IMR-90 (cell line): ENCODE measurements around the gene DYSF. TPM values are rescaled to one million over a fixed set of nuclear protein-coding genes. Genes with fewer than 3 reads are reported as not detected.

Experiments
- ATAC-seq: fragments of 200-7000 bp; cut with Tn5 transposase; 2 replicates; pipeline ENCODE4 v1.9.1; 2020; ENCODE audit warnings: low read depth, mild to moderate bottlenecking, moderate library complexity
- BruUV-seq: library from RNA; stranded (reverse); fragments of 400-500 nt; replicated peaks from 2 replicates; lab custom pipeline; 2021; lab: Mats Ljungman, UMichigan
- CTCF ChIA-PET: fragments of 300-600 bp; formaldehyde crosslinking; extraction: SDS; loops from one replicate; lab custom pipeline; 2021; ENCODE audit warnings: antibody characterized with exemption; lab: Yijun Ruan, JAX
- POLR2A ChIA-PET: fragments of 300-600 bp; sonication (Branson Sonifier 250); formaldehyde crosslinking; loops from one replicate; lab custom pipeline; 2022; ENCODE audit warnings: antibody characterized with exemption; ENCODE audit not compliant: unreplicated experiment; lab: Charles Lee
- DNase-seq: peaks from one replicate; pipeline ENCODE4 v3.0.0; 2013
- H2AFZ ChIP-seq: replicated peaks from 2 replicates; pipeline ENCODE3; 2013; ENCODE audit warnings: low read length, mild to moderate bottlenecking; ENCODE audit not compliant: poor library complexity
- H2AK5ac ChIP-seq: 2 replicates; pipeline ENCODE4 v1.6.1; 2013; ENCODE audit warnings: low read depth, low read length, inconsistent platforms
- H2AK9ac ChIP-seq: replicated peaks from 2 replicates; pipeline ENCODE3; 2013; ENCODE audit warnings: mild to moderate bottlenecking, low read depth, low read length, moderate library complexity; ENCODE audit not compliant: poor library complexity
- H2BK120ac ChIP-seq: 2 replicates; pipeline ENCODE4 v1.6.1; 2013; ENCODE audit warnings: low read depth, low read length, inconsistent platforms
- H2BK15ac ChIP-seq: 3 replicates; pipeline ENCODE4 v1.6.1; 2013; ENCODE audit warnings: low read depth, low read length, inconsistent platforms
- H2BK20ac ChIP-seq: 2 replicates; pipeline ENCODE4 v1.6.1; 2013; ENCODE audit warnings: low read depth, mild to moderate bottlenecking, inconsistent platforms, low read length, moderate library complexity
- H2BK5ac ChIP-seq: 2 replicates; pipeline ENCODE4 v1.6.1; 2013; ENCODE audit warnings: mild to moderate bottlenecking, low read depth, low read length, inconsistent platforms; ENCODE audit not compliant: poor library complexity, severe bottlenecking
- H3K14ac ChIP-seq: replicated peaks from 2 replicates; pipeline ENCODE4 v1.6.1; 2013; ENCODE audit warnings: low read depth, low read length, inconsistent platforms
- H3K18ac ChIP-seq: 2 replicates; pipeline ENCODE4 v1.6.1; 2013; ENCODE audit warnings: low read depth, low read length, control low read depth
- H3K23ac ChIP-seq: 2 replicates; pipeline ENCODE4 v1.6.1; 2013; ENCODE audit warnings: low read depth, low read length, inconsistent platforms
- H3K27ac ChIP-seq: 2 replicates; pipeline ENCODE4 v1.5.1; 2013; ENCODE audit warnings: mild to moderate bottlenecking, control low read depth, low read length; ENCODE audit not compliant: insufficient read depth
- H3K27me3 ChIP-seq: 2 replicates; pipeline ENCODE4 v1.6.1; 2013; ENCODE audit warnings: low read length; ENCODE audit not compliant: control insufficient read depth, insufficient read depth
- H3K36me3 ChIP-seq: 2 replicates; pipeline ENCODE4 v1.6.1; 2013; ENCODE audit warnings: low read length, mixed read lengths; ENCODE audit not compliant: control insufficient read depth, insufficient read depth
- H3K4ac ChIP-seq: 2 replicates; pipeline ENCODE4 v1.6.1; 2013; ENCODE audit warnings: low read depth, low read length, inconsistent platforms
- H3K4me1 ChIP-seq: 2 replicates; pipeline ENCODE4 v1.6.1; 2013; ENCODE audit warnings: low read length, mixed read lengths; ENCODE audit not compliant: control insufficient read depth, insufficient read depth
- H3K4me2 ChIP-seq: 2 replicates; pipeline ENCODE4 v1.6.1; 2013; ENCODE audit warnings: low read depth, mild to moderate bottlenecking, control low read depth, low read length, moderate library complexity
- H3K4me3 ChIP-seq: 2 replicates; pipeline ENCODE4 v1.5.1; 2013; ENCODE audit warnings: low read depth, mild to moderate bottlenecking, control low read depth, low read length, moderate library complexity; ENCODE audit not compliant: insufficient read depth
- H3K56ac ChIP-seq: 2 replicates; pipeline ENCODE4 v1.6.1; 2013; ENCODE audit warnings: low read length, inconsistent platforms; ENCODE audit not compliant: insufficient read depth; ENCODE audit errors: extremely low read depth
- H3K79me1 ChIP-seq, 2 experiments: 2 replicates each; pipeline ENCODE4 v1.6.1; 2013; ENCODE audit warnings: low read length in 2 of 2, inconsistent platforms in 1 of 2, low read depth in 1 of 2
- H3K9ac ChIP-seq: 2 replicates; pipeline ENCODE4 v1.6.1; 2013; ENCODE audit warnings: low read depth, low read length, control low read depth
- H3K9me1 ChIP-seq: 2 replicates; pipeline ENCODE4 v1.6.1; 2013; ENCODE audit warnings: low read length, inconsistent platforms; ENCODE audit not compliant: insufficient read depth
- H3K9me3 ChIP-seq: 2 replicates; pipeline ENCODE4 v1.6.1; 2013; ENCODE audit warnings: low read length; ENCODE audit not compliant: control insufficient read depth, insufficient read depth
- H4K20me1 ChIP-seq: 2 replicates; pipeline ENCODE4 v1.6.1; 2013; ENCODE audit warnings: low read length, inconsistent platforms; ENCODE audit not compliant: insufficient read depth
- H4K5ac ChIP-seq: 2 replicates; pipeline ENCODE4 v1.6.1; 2013; ENCODE audit warnings: mild to moderate bottlenecking, low read depth, low read length, control low read depth
- H4K8ac ChIP-seq, 2 experiments: 2 replicates each; pipeline ENCODE4 v1.6.1; 2013; ENCODE audit warnings: low read depth in 2 of 2, low read length in 2 of 2, control low read depth in 1 of 2, inconsistent platforms in 1 of 2
- H4K91ac ChIP-seq: 2 replicates; pipeline ENCODE4 v1.6.1; 2013; ENCODE audit warnings: low read depth, low read length, inconsistent platforms; ENCODE audit not compliant: insufficient read depth
- CEBPB ChIP-seq: IDR thresholded peaks from 2 replicates; pipeline ENCODE4 v1.6.1; 2012; ENCODE audit warnings: low read depth, low read length, improper control_type of control experiment
- CTCF ChIP-seq: conservative IDR thresholded peaks from 2 replicates; pipeline ENCODE4 v1.5.1; 2012; ENCODE audit warnings: mild to moderate bottlenecking, low read depth, low read length, improper control_type of control experiment
- ELK1 ChIP-seq: fragments of 150-350 bp; IDR thresholded peaks from 2 replicates; pipeline ENCODE4 v1.6.1; 2016; ENCODE audit warnings: low read depth, mild to moderate bottlenecking, low read length, moderate library complexity, borderline replicate concordance
- MXI1 ChIP-seq: IDR thresholded peaks from 2 replicates; pipeline ENCODE4 v1.6.1; 2012; ENCODE audit warnings: low read depth, mild to moderate bottlenecking, low read length, moderate library complexity, borderline replicate concordance
- POLR2A ChIP-seq: IDR thresholded peaks from 2 replicates; pipeline ENCODE4 v1.6.1; 2012; ENCODE audit warnings: mild to moderate bottlenecking, low read depth, low read length
- RAD21 ChIP-seq: IDR thresholded peaks from 2 replicates; pipeline ENCODE4 v1.6.1; 2012; ENCODE audit warnings: low read length, improper control_type of control experiment
- RCOR1 ChIP-seq: IDR thresholded peaks from 2 replicates; pipeline ENCODE4 v1.6.1; 2012; ENCODE audit warnings: mild to moderate bottlenecking, low read length, improper control_type of control experiment; ENCODE audit not compliant: insufficient replicate concordance
- WGBS, 2 experiments: methylation state at CpG; one replicate each; pipeline versions ENCODE4 v1.1.5 to v1.1.7; 2013; ENCODE audit warnings: missing lambda C conversion rate in 2 of 2; ENCODE audit not compliant: insufficient read length in 1 of 2; ENCODE audit errors: extremely low coverage in 2 of 2; 5-methylcytosine and 5-hydroxymethylcytosine counted together
- dilution Hi-C: fragments of 300-500 bp; cut with HindIII; formaldehyde crosslinking; loops from one replicate; pipeline ENCODE4 v1.14.3; 2018; ENCODE audit warnings: low sequenced_read_pairs; ENCODE audit not compliant: unreplicated experiment
- in situ Hi-C: fragments of 300-500 bp; cut with MboI; formaldehyde crosslinking; loops from 3 replicates; pipeline ENCODE4 v1.14.3; 2019; ENCODE audit warnings: low sequenced_read_pairs, inconsistent platforms, mixed read lengths
- intact Hi-C: fragments of 100-400 bp; cut with micrococcal nuclease; formaldehyde crosslinking; loops from 2 replicates; pipeline ENCODE4 v1.10.0; 2022
- polyA plus RNA-seq, 3 experiments: library from polyadenylated mRNA; depleted of rRNA; stranded (reverse); fragments of >200 nt; gene quantifications; 2 replicates each; pipeline ENCODE4 v1.2.3, GENCODE V29; 2012; ENCODE audit warnings: low replicate concordance in 1 of 3
- total RNA-seq: library from RNA; depleted of rRNA; stranded (reverse); fragments of >200 nt; gene quantifications from 2 replicates; pipeline ENCODE4 v1.2.3, GENCODE V29; 2012

The DYSF gene
- total and polyA plus RNA-seq, 2 of the 4 experiments (the other 2 are of a cell fraction): 0.09 to 0.18 TPM

GRCh38 chr2:71605173-71605641 is 151.8 kb downstream of the DYSF start:
- H2BK20ac ChIP-seq: no peak overlapping the region
- no peak overlapping the region for H2BK5ac ChIP-seq
- H3K79me1 ChIP-seq: no peaks in the 10 kb centered on the region
- DNase-seq (no peak), ATAC-seq (no peak)
- H2AFZ ChIP-seq: no peak overlapping the region
- no peaks in the 10 kb centered on the region for H3K9me3 ChIP-seq
- intact Hi-C loops: no loop called here
- no peaks in the 10 kb centered on the region for H4K20me1 ChIP-seq
- no peak overlapping the region for H3K9ac ChIP-seq
- CTCF ChIA-PET: interaction anchor here (0.8 kb wide), 1 partner anchor 20 kb away, joined by 3 read pairs; no protein-coding TSS in a partner anchor
- WGBS, 2 experiments: 37% methylated on average over 2 of the region's 9 CpGs; no CpG with 5 or more reads in 1 of the 2 experiments
- no peaks in the 10 kb centered on the region for H3K36me3 ChIP-seq
- no TSS peak for BruUV-seq
- no peak overlapping the region for H2AK5ac ChIP-seq
- H3K56ac ChIP-seq: no peak overlapping the region
- H2BK120ac ChIP-seq: no peak overlapping the region
- no peak overlapping the region for H3K27ac ChIP-seq
- no peak overlapping the region for H3K18ac ChIP-seq
- peaks cover 52% of the 10 kb centered on the region for H3K27me3 ChIP-seq
- in situ Hi-C loops: no loop called here
- H4K8ac ChIP-seq: no peak overlapping the region
- H3K9me1 ChIP-seq: no peaks in the 10 kb centered on the region
- H3K4me1 ChIP-seq: no peaks in the 10 kb centered on the region
- H4K91ac ChIP-seq: no peak overlapping the region
- H3K4me3 ChIP-seq: no peak overlapping the region
- no peak overlapping the region for H3K4me2 ChIP-seq
- dilution Hi-C loops: no loop called here
- TF ChIP-seq CEBPB: no peak
- TF ChIP-seq RAD21: no peak
- TF ChIP-seq MXI1: no peak
- TF ChIP-seq POLR2A: no peak
- no peak for TF ChIP-seq CTCF
- TF ChIP-seq ELK1: no peak
- no peak for TF ChIP-seq RCOR1
- no peak overlapping the region for H3K23ac ChIP-seq
- no peak overlapping the region for H4K5ac ChIP-seq
- H3K14ac ChIP-seq: no peak overlapping the region
- POLR2A ChIA-PET: no interaction called here
- no peak overlapping the region for H2BK15ac ChIP-seq
- no peak overlapping the region for H2AK9ac ChIP-seq
- H3K4ac ChIP-seq: no peak overlapping the region
